H9 (cell line): ENCODE results near the gene PRRC2B. TPM values are rescaled to one million over a fixed set of nuclear protein-coding genes. Genes with fewer than 3 reads are reported as not detected.
A peak's percentile ranks its signal among the peaks of the same experiment; 100 is the strongest.

Experiments
- DNase-seq: peaks from one replicate; pipeline ENCODE4 v3.0.0-alpha.2; 2017
- H2AFZ ChIP-seq: one replicate; pipeline ENCODE4 v1.6.1; 2013; ENCODE audit warnings: mild to moderate bottlenecking, low read length, control low read depth, moderate library complexity
- H2AK5ac ChIP-seq: 2 replicates; pipeline ENCODE4 v1.6.1; 2013; ENCODE audit warnings: low read length, control low read depth, mixed read lengths; ENCODE audit not compliant: insufficient read length
- H2BK120ac ChIP-seq: one replicate; pipeline ENCODE4 v1.6.1; 2013; ENCODE audit warnings: low read depth, mild to moderate bottlenecking, low read length, control low read depth, inconsistent platforms; ENCODE audit not compliant: poor library complexity, severe bottlenecking
- H2BK12ac ChIP-seq: 2 replicates; pipeline ENCODE4 v1.6.1; 2013; ENCODE audit warnings: low read length, control low read depth, mixed read lengths, low read depth; ENCODE audit not compliant: insufficient read length
- H2BK15ac ChIP-seq: 2 replicates; pipeline ENCODE4 v1.6.1; 2013; ENCODE audit warnings: low read depth, low read length, control low read depth
- H2BK20ac ChIP-seq: one replicate; pipeline ENCODE4 v1.6.1; 2013; ENCODE audit warnings: low read depth, mild to moderate bottlenecking, low read length, control low read depth, inconsistent platforms; ENCODE audit not compliant: poor library complexity, severe bottlenecking
- H2BK5ac ChIP-seq: 2 replicates; pipeline ENCODE4 v1.6.1; 2013; ENCODE audit warnings: low read length, control low read depth, mixed read lengths; ENCODE audit not compliant: insufficient read length
- H3K14ac ChIP-seq: 2 replicates; pipeline ENCODE4 v1.6.1; 2013; ENCODE audit warnings: low read length, control low read depth; ENCODE audit not compliant: insufficient read depth
- H3K18ac ChIP-seq: 2 replicates; pipeline ENCODE4 v1.6.1; 2013; ENCODE audit warnings: low read depth, mild to moderate bottlenecking, mixed read lengths, low read length, control low read depth; ENCODE audit not compliant: insufficient read length
- H3K23ac ChIP-seq: 2 replicates; pipeline ENCODE4 v1.6.1; 2013; ENCODE audit warnings: low read length, control low read depth, mixed read lengths, low read depth; ENCODE audit not compliant: insufficient read length
- H3K23me2 ChIP-seq: 2 replicates; pipeline ENCODE4 v1.6.1; 2013; ENCODE audit warnings: low read depth, mild to moderate bottlenecking, mixed read lengths, low read length, control low read depth; ENCODE audit not compliant: insufficient read length, poor library complexity, severe bottlenecking
- H3K27ac ChIP-seq: 2 replicates; pipeline ENCODE4 v1.5.1; 2013; ENCODE audit warnings: low read length, control low read depth, mixed read lengths, low read depth; ENCODE audit not compliant: insufficient read length
- H3K27me3 ChIP-seq: 2 replicates; pipeline ENCODE4 v1.6.1; 2013; ENCODE audit warnings: low read length, control low read depth, inconsistent platforms; ENCODE audit not compliant: insufficient read depth
- H3K4ac ChIP-seq: 2 replicates; pipeline ENCODE4 v1.6.1; 2013; ENCODE audit warnings: low read depth, mild to moderate bottlenecking, control low read depth, inconsistent platforms, low read length, moderate library complexity
- H3K4me1 ChIP-seq: 2 replicates; pipeline ENCODE4 v1.6.1; 2013; ENCODE audit warnings: low read length, control low read depth, inconsistent platforms; ENCODE audit not compliant: insufficient read depth
- H3K4me2 ChIP-seq: 2 replicates; pipeline ENCODE4 v1.6.1; 2013; ENCODE audit warnings: low read length, control low read depth, mixed read lengths; ENCODE audit not compliant: insufficient read length, insufficient read depth
- H3K56ac ChIP-seq: 2 replicates; pipeline ENCODE4 v1.6.1; 2013; ENCODE audit warnings: low read depth, mild to moderate bottlenecking, mixed read lengths, low read length, control low read depth; ENCODE audit not compliant: insufficient read length
- H3K79me1 ChIP-seq: 2 replicates; pipeline ENCODE4 v1.6.1; 2013; ENCODE audit warnings: low read depth, mild to moderate bottlenecking, moderate library complexity, low read length, control low read depth, inconsistent platforms; ENCODE audit not compliant: insufficient read depth, poor library complexity, severe bottlenecking
- H3K79me2 ChIP-seq: 2 replicates; pipeline ENCODE4 v1.6.1; 2013; ENCODE audit warnings: low read length, control low read depth, inconsistent platforms; ENCODE audit not compliant: insufficient read depth
- H3K9ac ChIP-seq: 2 replicates; pipeline ENCODE4 v1.6.1; 2013; ENCODE audit warnings: low read length, control low read depth, mixed read lengths; ENCODE audit not compliant: insufficient read length; ENCODE audit errors: extremely low read depth
- H3K9me3 ChIP-seq: one replicate; pipeline ENCODE4 v1.6.1; 2013; ENCODE audit warnings: low read depth, low read length, inconsistent platforms; ENCODE audit not compliant: control insufficient read depth
- H3T11ph ChIP-seq: one replicate; pipeline ENCODE4 v1.6.1; 2013; ENCODE audit warnings: mild to moderate bottlenecking, low read length, control low read depth, inconsistent platforms
- H4K20me1 ChIP-seq: one replicate; pipeline ENCODE4 v1.6.1; 2013; ENCODE audit not compliant: control insufficient read depth, insufficient read length, insufficient read depth
- H4K5ac ChIP-seq: 2 replicates; pipeline ENCODE4 v1.6.1; 2013; ENCODE audit warnings: low read depth, mild to moderate bottlenecking, mixed read lengths, low read length, control low read depth; ENCODE audit not compliant: insufficient read length
- H4K8ac ChIP-seq: replicated peaks from 2 replicates; pipeline ENCODE4 v1.6.1; 2013; ENCODE audit warnings: low read length, control low read depth, mixed read lengths, low read depth; ENCODE audit not compliant: insufficient read length
- H4K91ac ChIP-seq: 2 replicates; pipeline ENCODE4 v1.6.1; 2013; ENCODE audit warnings: low read depth, mild to moderate bottlenecking, moderate library complexity, mixed read lengths, low read length, control low read depth; ENCODE audit not compliant: insufficient read length
- H3K27ac Mint-ChIP-seq, 3 experiments: 2 replicates in 2 of 3; 3 replicates in 1 of 3; pipeline ENCODE4 v1.8.0; 2020 to 2021; ENCODE audit warnings: mixed read lengths in 3 of 3, mild to moderate bottlenecking in 1 of 3, moderate library complexity in 1 of 3
- H3K27me3 Mint-ChIP-seq: 2 replicates; pipeline ENCODE4 v1.8.0; 2021; ENCODE audit warnings: low read depth, mild to moderate bottlenecking, moderate library complexity, mixed read lengths
- H3K36me3 Mint-ChIP-seq, 3 experiments: 2 replicates in 2 of 3; 3 replicates in 1 of 3; pipeline ENCODE4 v1.8.0; 2020 to 2021; ENCODE audit warnings: low read depth in 3 of 3, mixed read lengths in 3 of 3; ENCODE audit not compliant: insufficient read depth in 1 of 3
- H3K4me1 Mint-ChIP-seq, 2 experiments: 2 replicates each; pipeline ENCODE4 v1.8.0; 2020; ENCODE audit warnings: mixed read lengths in 2 of 2
- H3K4me3 Mint-ChIP-seq, 2 experiments: 2 replicates in 1 of 2; 3 replicates in 1 of 2; pipeline ENCODE4 v1.8.0; 2020 to 2021; ENCODE audit warnings: mild to moderate bottlenecking in 2 of 2, mixed read lengths in 2 of 2, moderate library complexity in 1 of 2
- H3K9me3 Mint-ChIP-seq, 2 experiments: 2 replicates in 1 of 2; 3 replicates in 1 of 2; pipeline ENCODE4 v1.8.0; 2020; ENCODE audit warnings: mild to moderate bottlenecking in 2 of 2, mixed read lengths in 2 of 2, moderate library complexity in 1 of 2
- WGBS: extraction: QIAGEN DNeasy Blood & Tissue Kit; methylation state at CpG from one replicate; pipeline ENCODE4 v1.1.7; 2013; ENCODE audit warnings: missing lambda C conversion rate, low lambda C conversion rate, mixed read lengths; ENCODE audit not compliant: insufficient read length; ENCODE audit errors: extremely low coverage; 5-methylcytosine and 5-hydroxymethylcytosine counted together
- total RNA-seq: library from RNA; stranded (reverse); gene quantifications from 2 replicates; pipeline ENCODE4 v1.2.1, GENCODE V29; 2021
- TF ChIP-seq, protein P1 (sequence below): fragments of 200-600 bp; sonication (generic); conservative IDR thresholded peaks from 3 replicates; pipeline ENCODE4 v1.8.0; 2021; ENCODE audit warnings: antibody characterized with exemption, mild to moderate bottlenecking

PRRC2B gene
- total RNA-seq, 1 experiment from 2014 or later, result 251 TPM

DNA sequence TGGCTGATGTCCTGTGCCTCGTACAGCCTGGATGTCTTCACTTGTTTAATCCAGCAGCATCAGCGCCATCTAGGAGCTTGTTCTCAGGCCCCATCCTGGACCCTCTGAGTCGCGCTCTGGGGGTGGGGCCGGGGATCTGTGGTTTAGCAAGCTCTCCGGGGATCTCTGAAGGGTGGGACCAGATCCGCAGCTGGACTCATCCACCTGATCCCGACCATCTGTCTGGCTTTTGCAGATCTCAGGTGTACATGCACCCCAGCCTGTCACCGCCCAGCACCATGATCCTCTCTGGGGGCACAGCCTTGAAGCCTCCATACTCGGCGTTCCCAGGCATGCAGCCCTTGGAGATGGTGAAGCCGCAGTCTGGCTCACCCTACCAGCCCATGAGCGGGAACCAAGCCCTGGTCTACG is 93.7 kb downstream of the PRRC2B start:
- H4K91ac ChIP-seq, result no peak overlapping the region
- H2BK5ac ChIP-seq, result no peak overlapping the region
- H2AFZ ChIP-seq, result no peak overlapping the region
- H3K9me3 ChIP-seq, result no peaks in the 10 kb centered on the region
- H2BK20ac ChIP-seq, result no peak overlapping the region
- H3K23ac ChIP-seq, result no peak overlapping the region
- TF ChIP-seq, protein P1, sequence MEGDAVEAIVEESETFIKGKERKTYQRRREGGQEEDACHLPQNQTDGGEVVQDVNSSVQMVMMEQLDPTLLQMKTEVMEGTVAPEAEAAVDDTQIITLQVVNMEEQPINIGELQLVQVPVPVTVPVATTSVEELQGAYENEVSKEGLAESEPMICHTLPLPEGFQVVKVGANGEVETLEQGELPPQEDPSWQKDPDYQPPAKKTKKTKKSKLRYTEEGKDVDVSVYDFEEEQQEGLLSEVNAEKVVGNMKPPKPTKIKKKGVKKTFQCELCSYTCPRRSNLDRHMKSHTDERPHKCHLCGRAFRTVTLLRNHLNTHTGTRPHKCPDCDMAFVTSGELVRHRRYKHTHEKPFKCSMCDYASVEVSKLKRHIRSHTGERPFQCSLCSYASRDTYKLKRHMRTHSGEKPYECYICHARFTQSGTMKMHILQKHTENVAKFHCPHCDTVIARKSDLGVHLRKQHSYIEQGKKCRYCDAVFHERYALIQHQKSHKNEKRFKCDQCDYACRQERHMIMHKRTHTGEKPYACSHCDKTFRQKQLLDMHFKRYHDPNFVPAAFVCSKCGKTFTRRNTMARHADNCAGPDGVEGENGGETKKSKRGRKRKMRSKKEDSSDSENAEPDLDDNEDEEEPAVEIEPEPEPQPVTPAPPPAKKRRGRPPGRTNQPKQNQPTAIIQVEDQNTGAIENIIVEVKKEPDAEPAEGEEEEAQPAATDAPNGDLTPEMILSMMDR, result no peak
- DNase-seq, result no peak
- H3K4me3 Mint-ChIP-seq, result no peak overlapping the region
- H2BK15ac ChIP-seq, result no peak overlapping the region
- no peak overlapping the region for H4K5ac ChIP-seq
- H3K9me3 Mint-ChIP-seq, result no peaks in the 10 kb centered on the region
- H3K14ac ChIP-seq, result no peak overlapping the region
- no peak overlapping the region for H2BK12ac ChIP-seq
- H2AK5ac ChIP-seq, result no peak overlapping the region
- H3K56ac ChIP-seq, result no peak overlapping the region
- WGBS, result no CpG with 5 or more reads among the region's 14 CpGs
- H3K27ac Mint-ChIP-seq, result peak overlapping the region; percentile 31 to 66 (median 52); a peak in 3 of 7 replicates
- no peaks in the 10 kb centered on the region for H3K4me1 Mint-ChIP-seq
- H3K27me3 ChIP-seq, result no peaks in the 10 kb centered on the region
- no peak overlapping the region for H3K9ac ChIP-seq
- H4K20me1 ChIP-seq, result no peaks in the 10 kb centered on the region
- H3K4me1 ChIP-seq, result no peaks in the 10 kb centered on the region
- H3K4me2 ChIP-seq, result no peak overlapping the region
- no peaks in the 10 kb centered on the region for H3K79me1 ChIP-seq
- H4K8ac ChIP-seq, result no peak overlapping the region
- H3K27ac ChIP-seq, result no peak overlapping the region
- H2BK120ac ChIP-seq, result no peak overlapping the region
- H3T11ph ChIP-seq, result no peak overlapping the region
- no peak overlapping the region for H3K18ac ChIP-seq
- peaks cover 1% of the 10 kb centered on the region; the same call in 1 of the 2 replicates for H3K27me3 Mint-ChIP-seq
- no peaks in the 10 kb centered on the region for H3K23me2 ChIP-seq
- H3K4ac ChIP-seq, result no peak overlapping the region
- no peaks in the 10 kb centered on the region for H3K79me2 ChIP-seq
- peaks cover 91 to 100% (median 100%) of the 10 kb centered on the region in 3 experiments; a peak in 6 of 7 replicates for H3K36me3 Mint-ChIP-seq
